HepG2 (cell line): ENCODE measurements around the gene SQSTM1. TPM values are rescaled to one million over a fixed set of nuclear protein-coding genes. Genes with fewer than 3 reads are reported as not detected.

ENCODE experiments used
- BORCS8-MEF2B ChIP-seq: sonication (generic); formaldehyde crosslinking; IDR thresholded peaks from 2 replicates; pipeline ENCODE4 v1.8.0; 2022; ENCODE audit warnings: mild to moderate bottlenecking, missing genetic modification reagents
- CERS6 ChIP-seq: sonication (generic); formaldehyde crosslinking; IDR thresholded peaks from 2 replicates; pipeline ENCODE4 v1.5.0; 2020; ENCODE audit warnings: missing genetic modification reagents
- EZH2 ChIP-seq: conservative IDR thresholded peaks from 2 replicates; pipeline ENCODE4 v1.6.1; 2012; ENCODE audit warnings: mild to moderate bottlenecking, low read depth, low read length, moderate library complexity
- HNRNPL ChIP-seq: fragments of 200-400 bp; formaldehyde crosslinking; IDR thresholded peaks from 2 replicates; pipeline ENCODE4 v1.6.1; 2017; ENCODE audit warnings: mild to moderate bottlenecking, low read depth, low read length
- KDM2A ChIP-seq: sonication (generic); formaldehyde crosslinking; IDR thresholded peaks from 2 replicates; pipeline ENCODE4 v1.4.0; 2020; ENCODE audit warnings: low read depth, missing genetic modification reagents, borderline replicate concordance
- POLR2AphosphoS5 ChIP-seq: IDR thresholded peaks from 2 replicates; pipeline ENCODE4 v1.6.1; 2012; ENCODE audit warnings: low read depth, low read length
- RBFOX2 ChIP-seq: fragments of 200-400 bp; formaldehyde crosslinking; IDR thresholded peaks from 2 replicates; pipeline ENCODE4 v1.6.1; 2017; ENCODE audit warnings: low read depth, mild to moderate bottlenecking, low read length
- RBM22 ChIP-seq: fragments of 200-400 bp; formaldehyde crosslinking; optimal IDR thresholded peaks from 2 replicates; pipeline ENCODE3; 2017; ENCODE audit warnings: mild to moderate bottlenecking, low read length, moderate library complexity
- TCF7 ChIP-seq: sonication (generic); IDR thresholded peaks from 2 replicates; pipeline ENCODE4 v1.6.1; 2016; ENCODE audit warnings: antibody characterized with exemption, low read depth
- ZBTB3 ChIP-seq: sonication (generic); formaldehyde crosslinking; IDR thresholded peaks from 2 replicates; pipeline ENCODE4 v1.4.0; 2020; ENCODE audit warnings: low read depth, mild to moderate bottlenecking, moderate library complexity, missing genetic modification reagents, borderline replicate concordance
- ZNF136 ChIP-seq: sonication (generic); formaldehyde crosslinking; IDR thresholded peaks from 2 replicates; pipeline ENCODE4 v1.8.1; 2022; ENCODE audit warnings: low read depth, mild to moderate bottlenecking, moderate library complexity, missing genetic modification reagents
- ZNF224 ChIP-seq: sonication (generic); formaldehyde crosslinking; IDR thresholded peaks from 2 replicates; pipeline ENCODE4 v1.5.0; 2020; ENCODE audit warnings: mild to moderate bottlenecking, missing genetic modification reagents
- ZNF326 ChIP-seq: sonication (generic); formaldehyde crosslinking; IDR thresholded peaks from 2 replicates; pipeline ENCODE4 v1.4.0; 2020; ENCODE audit warnings: missing genetic modification reagents, borderline replicate concordance
- ZNF44 ChIP-seq: sonication (generic); formaldehyde crosslinking; IDR thresholded peaks from 2 replicates; pipeline ENCODE4 v1.5.1; 2020; ENCODE audit warnings: mild to moderate bottlenecking, missing genetic modification reagents
- ZNF687 ChIP-seq: sonication (generic); formaldehyde crosslinking; IDR thresholded peaks from 2 replicates; pipeline ENCODE4 v1.5.1; 2020; ENCODE audit warnings: mild to moderate bottlenecking, missing genetic modification reagents, moderate library complexity
- polyA plus RNA-seq, 8 experiments: library from polyadenylated mRNA; depleted of rRNA in 3 of 8; stranded (reverse) in 7 of 8; unstranded in 1 of 8; fragments of >200 nt; fragmentation: Illumina TruSeq in 4 of 8; extraction: Trizol in 4 of 8; gene quantifications; 2 replicates each; pipeline versions ENCODE4 v1.2.1 to v1.2.3, GENCODE V29; 2011 to 2016; ENCODE audit warnings: low read depth in 4 of 8, missing spikeins in 1 of 8, mixed read lengths in 1 of 8; ENCODE audit not compliant: insufficient read depth in 1 of 8
- total RNA-seq, 5 experiments: library from RNA; depleted of rRNA; stranded (reverse); fragments of >200 nt; fragmentation: Illumina TruSeq; extraction: Trizol; gene quantifications; 2 replicates each; pipeline ENCODE4 v1.2.3, GENCODE V29; 2016; ENCODE audit warnings: low read depth in 1 of 5
- TF ChIP-seq, protein P1 (sequence below): sonication (generic); formaldehyde crosslinking; IDR thresholded peaks from 2 replicates; pipeline ENCODE4 v1.4.0; 2020; ENCODE audit warnings: missing genetic modification reagents
- TF ChIP-seq, protein P2 (sequence below): IDR thresholded peaks from 2 replicates; pipeline ENCODE4 v1.6.1; 2016; ENCODE audit warnings: missing biosample characterization, missing genetic modification reagents, low read depth
- TF ChIP-seq, protein P3 (sequence below): sonication (generic); formaldehyde crosslinking; IDR thresholded peaks from 2 replicates; pipeline ENCODE4 v1.4.0; 2020; ENCODE audit warnings: missing genetic modification reagents, mild to moderate bottlenecking, borderline replicate concordance

The SQSTM1 gene
- total and polyA plus RNA-seq, 2 of the 13 experiments (the other 11 are each of a cell fraction or from before 2014, with no cell fraction given): 90.9 to 160 TPM

DNA sequence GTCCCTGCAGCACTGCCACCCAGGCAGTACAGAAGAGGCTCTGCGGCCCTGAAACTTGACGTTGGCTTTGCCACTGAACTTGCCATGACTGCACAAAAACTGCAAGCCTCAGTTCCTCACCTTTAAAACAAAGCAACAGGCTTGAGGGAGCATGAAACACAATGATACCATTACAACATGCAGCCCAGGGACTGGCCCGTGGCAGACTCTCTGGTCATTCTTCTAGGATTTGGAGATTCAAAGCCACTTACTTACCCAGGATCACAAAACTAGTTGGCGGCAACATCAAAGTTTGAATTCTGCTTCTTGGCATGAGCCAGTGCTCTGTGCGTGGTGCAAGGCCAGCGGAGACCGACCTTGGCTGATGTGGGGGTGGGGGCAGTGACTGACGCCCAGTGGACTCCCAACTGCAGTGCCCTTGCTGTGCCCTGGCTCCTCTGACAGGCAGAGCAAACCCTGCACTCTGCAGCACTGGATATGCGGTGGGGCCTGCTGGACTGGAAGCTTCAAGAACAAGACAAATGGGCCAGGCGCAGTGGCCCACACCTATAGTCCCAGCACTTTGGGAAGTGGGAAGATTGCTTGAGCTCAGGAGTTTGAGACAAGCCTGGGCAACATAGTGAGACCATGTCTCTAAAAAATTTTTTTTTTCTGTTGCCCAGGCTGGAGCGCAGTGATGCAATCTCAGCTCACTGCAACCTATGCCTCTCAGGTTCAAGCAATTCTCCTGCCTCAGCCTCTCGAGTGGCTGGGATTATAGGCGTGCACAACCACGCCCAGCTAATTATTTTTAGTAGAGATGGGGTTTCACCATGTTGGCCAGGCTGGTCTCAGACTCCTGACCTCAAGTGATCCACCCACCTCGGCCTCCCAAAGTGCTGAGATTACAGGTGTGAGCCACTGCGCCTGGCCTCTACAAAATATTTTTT is 18.9 kb downstream of the SQSTM1 start (continued):
- TF ChIP-seq KDM2A (peak; percentile 51; the same call in 1 of the 2 replicates), ZNF136 (no peak), ZNF224 (CRISPR knock-in tag) (no peak), RBFOX2 (peak; percentile 65), BORCS8-MEF2B (CRISPR knock-in tag) (no peak), POLR2AphosphoS5 (peak; percentile 37; the same call in 1 of the 2 replicates), TCF7 (peak; percentile 33; the same call in 1 of the 2 replicates), ZNF326 (CRISPR knock-in tag) (no peak), EZH2 (no peak), ZNF44 (CRISPR knock-in tag) (no peak), CERS6 (no peak), ZNF687 (CRISPR knock-in tag) (peak; percentile 60), ZBTB3 (CRISPR knock-in tag) (no peak), HNRNPL (peak; percentile 60; the same call in 1 of the 2 replicates), RBM22 (peak; percentile 90)
- TF ChIP-seq, protein P1, sequence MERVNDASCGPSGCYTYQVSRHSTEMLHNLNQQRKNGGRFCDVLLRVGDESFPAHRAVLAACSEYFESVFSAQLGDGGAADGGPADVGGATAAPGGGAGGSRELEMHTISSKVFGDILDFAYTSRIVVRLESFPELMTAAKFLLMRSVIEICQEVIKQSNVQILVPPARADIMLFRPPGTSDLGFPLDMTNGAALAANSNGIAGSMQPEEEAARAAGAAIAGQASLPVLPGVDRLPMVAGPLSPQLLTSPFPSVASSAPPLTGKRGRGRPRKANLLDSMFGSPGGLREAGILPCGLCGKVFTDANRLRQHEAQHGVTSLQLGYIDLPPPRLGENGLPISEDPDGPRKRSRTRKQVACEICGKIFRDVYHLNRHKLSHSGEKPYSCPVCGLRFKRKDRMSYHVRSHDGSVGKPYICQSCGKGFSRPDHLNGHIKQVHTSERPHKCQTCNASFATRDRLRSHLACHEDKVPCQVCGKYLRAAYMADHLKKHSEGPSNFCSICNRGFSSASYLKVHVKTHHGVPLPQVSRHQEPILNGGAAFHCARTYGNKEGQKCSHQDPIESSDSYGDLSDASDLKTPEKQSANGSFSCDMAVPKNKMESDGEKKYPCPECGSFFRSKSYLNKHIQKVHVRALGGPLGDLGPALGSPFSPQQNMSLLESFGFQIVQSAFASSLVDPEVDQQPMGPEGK: 0 out of 2 replicates have a peak, but pooled peaks have one; percentile 14
- TF ChIP-seq, protein P2, sequence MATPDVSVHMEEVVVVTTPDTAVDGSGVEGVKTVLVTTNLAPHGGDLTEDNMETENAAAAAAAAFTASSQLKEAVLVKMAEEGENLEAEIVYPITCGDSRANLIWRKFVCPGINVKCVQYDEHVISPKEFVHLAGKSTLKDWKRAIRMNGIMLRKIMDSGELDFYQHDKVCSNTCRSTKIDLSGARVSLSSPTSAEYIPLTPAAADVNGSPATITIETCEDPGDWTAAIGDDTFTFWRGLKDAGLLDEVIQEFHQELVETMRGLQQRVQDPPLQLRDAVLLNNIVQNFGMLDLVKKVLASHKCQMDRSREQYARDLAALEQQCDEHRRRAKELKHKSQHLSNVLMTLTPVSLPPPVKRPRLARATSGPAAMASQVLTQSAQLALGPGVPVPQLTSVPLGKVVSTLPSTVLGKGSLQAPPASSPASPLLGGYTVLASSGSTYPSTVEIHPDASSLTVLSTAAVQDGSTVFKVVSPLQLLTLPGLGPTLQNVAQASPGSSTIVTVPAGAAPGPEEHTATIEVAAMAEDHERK (CRISPR knock-in tag): no peak
- TF ChIP-seq, protein P3, sequence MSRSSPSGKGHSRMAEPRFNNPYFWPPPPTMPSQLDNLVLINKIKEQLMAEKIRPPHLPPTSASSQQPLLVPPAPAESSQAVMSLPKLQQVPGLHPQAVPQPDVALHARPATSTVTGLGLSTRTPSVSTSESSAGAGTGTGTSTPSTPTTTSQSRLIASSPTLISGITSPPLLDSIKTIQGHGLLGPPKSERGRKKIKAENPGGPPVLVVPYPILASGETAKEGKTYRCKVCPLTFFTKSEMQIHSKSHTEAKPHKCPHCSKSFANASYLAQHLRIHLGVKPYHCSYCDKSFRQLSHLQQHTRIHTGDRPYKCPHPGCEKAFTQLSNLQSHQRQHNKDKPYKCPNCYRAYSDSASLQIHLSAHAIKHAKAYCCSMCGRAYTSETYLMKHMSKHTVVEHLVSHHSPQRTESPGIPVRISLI: no peak
